ENCODE results near the gene CTSW. TPM values are rescaled to one million over a fixed set of nuclear protein-coding genes. Genes with fewer than 3 reads are reported as not detected.

The CTSW gene
- polyA plus RNA-seq, 1 of the 3 experiments (the other 2 are of a cell fraction), result 0.49 TPM

DNA sequence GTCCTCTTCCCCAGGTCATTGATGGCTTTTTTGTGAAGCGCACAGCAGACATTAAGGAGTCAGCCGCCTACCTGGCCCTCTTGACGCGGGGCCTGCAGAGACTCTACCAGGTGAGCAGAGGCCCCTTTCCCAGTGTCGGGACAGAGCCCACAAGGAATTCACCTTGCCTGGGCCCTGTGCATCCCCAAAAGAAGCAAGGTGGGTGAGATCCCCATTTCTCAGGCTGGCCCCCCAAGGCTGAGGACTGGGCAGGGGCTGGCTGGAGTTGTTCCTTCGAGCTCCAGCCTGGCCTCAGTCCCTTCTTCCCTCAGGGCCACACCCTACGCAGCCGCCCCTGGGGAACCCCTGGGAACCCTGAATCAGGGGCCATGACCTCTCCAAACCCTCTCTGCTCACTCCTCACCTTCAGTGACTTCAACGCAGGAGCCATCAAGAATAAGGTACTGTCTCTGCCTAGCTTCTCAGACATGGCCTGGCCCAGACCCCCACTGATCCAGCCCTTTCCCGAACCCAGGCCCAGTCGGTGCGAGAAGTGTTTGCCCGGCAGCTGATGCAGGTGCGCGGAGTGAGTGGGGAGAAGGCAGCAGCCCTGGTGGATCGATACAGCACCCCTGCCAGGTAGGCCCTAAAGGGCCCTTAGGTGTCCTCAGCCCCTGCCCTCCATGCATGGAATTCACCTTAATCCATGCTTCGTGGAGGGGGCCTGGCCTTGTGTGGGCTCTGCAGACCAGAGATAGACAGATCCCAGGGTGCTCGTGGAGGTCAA lies 14.7 kb upstream of the CTSW start:
- Histone ChIP-seq H3K27ac (ENCODE audit: low read depth in 2 of 2, low read length in 1 of 2) (no peak overlapping the region; a peak in 1 of 4 replicates), H3K9ac (no peak overlapping the region), H4K20me1 (ENCODE audit: insufficient read depth) (no peaks in the 10 kb centered on the region; the same call in 1 of the 2 replicates), H3K36me3 (replicated peaks in 1 of 2; ENCODE audit: control insufficient read depth in 1 of 2, insufficient read depth in 2 of 2, low read length in 1 of 2) (peaks cover 46 to 81% of the 10 kb centered on the region in 2 experiments), H2AFZ (ENCODE audit: low read depth) (no peak overlapping the region), H3K9me3 (no peaks in the 10 kb centered on the region), H3K4me2 (no peak overlapping the region), H3K79me2 (ENCODE audit: insufficient read depth) (peaks cover 45% of the 10 kb centered on the region), H3K4me1 (ENCODE audit: control insufficient read depth in 1 of 2, insufficient read depth in 2 of 2, low read depth in 1 of 2, low read length in 1 of 2) (peaks cover 10 to 18% of the 10 kb centered on the region in 2 experiments; a peak in 3 of 4 replicates), H3K9me2 (no peaks in the 10 kb centered on the region), H3K27me3 (ENCODE audit: insufficient read depth) (no peaks in the 10 kb centered on the region), H3K4me3 (ENCODE audit: low read depth in 2 of 2, low read length in 1 of 2) (no peak overlapping the region), H3F3A (replicated peaks; ENCODE audit: insufficient read depth) (peaks cover 55% of the 10 kb centered on the region)
- 93% methylated on average over 11 of the region's 18 CpGs for WGBS (ENCODE audit: low lambda C conversion rate)
- no peak for TF ChIP-seq RCOR1 (IDR thresholded peaks at IDR 0.05; ENCODE audit: low read length)
- TF ChIP-seq TAF1 (IDR thresholded peaks at IDR 0.05; ENCODE audit: borderline replicate concordance, low read depth, low read length), result no peak
- TF ChIP-seq TCF12 (IDR thresholded peaks at IDR 0.05), result no peak
- TF ChIP-seq, protein P1, sequence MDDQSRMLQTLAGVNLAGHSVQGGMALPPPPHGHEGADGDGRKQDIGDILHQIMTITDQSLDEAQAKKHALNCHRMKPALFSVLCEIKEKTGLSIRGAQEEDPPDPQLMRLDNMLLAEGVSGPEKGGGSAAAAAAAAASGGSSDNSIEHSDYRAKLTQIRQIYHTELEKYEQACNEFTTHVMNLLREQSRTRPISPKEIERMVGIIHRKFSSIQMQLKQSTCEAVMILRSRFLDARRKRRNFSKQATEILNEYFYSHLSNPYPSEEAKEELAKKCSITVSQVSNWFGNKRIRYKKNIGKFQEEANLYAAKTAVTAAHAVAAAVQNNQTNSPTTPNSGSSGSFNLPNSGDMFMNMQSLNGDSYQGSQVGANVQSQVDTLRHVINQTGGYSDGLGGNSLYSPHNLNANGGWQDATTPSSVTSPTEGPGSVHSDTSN (IDR thresholded peaks at IDR 0.05), result 0 out of 2 replicates have a peak, but pooled peaks have one; percentile 21
- TF ChIP-seq MXI1 (IDR thresholded peaks at IDR 0.05; ENCODE audit: low read depth, low read length), result no peak
- no peak for TF ChIP-seq ELF1 (IDR thresholded peaks at IDR 0.05)
- TF ChIP-seq YY1 (IDR thresholded peaks at IDR 0.05; ENCODE audit: low read depth), result no peak
- POLR2A ChIA-PET, result no interaction called here
- DNase-seq, result no peak
- CTCF ChIA-PET, result interaction anchor here (18.4 kb wide), 1 partner anchor 20 kb away, joined by 374 read pairs; the partner anchor contains the start of genes CCDC85B, CTSW and FIBP

DNA sequence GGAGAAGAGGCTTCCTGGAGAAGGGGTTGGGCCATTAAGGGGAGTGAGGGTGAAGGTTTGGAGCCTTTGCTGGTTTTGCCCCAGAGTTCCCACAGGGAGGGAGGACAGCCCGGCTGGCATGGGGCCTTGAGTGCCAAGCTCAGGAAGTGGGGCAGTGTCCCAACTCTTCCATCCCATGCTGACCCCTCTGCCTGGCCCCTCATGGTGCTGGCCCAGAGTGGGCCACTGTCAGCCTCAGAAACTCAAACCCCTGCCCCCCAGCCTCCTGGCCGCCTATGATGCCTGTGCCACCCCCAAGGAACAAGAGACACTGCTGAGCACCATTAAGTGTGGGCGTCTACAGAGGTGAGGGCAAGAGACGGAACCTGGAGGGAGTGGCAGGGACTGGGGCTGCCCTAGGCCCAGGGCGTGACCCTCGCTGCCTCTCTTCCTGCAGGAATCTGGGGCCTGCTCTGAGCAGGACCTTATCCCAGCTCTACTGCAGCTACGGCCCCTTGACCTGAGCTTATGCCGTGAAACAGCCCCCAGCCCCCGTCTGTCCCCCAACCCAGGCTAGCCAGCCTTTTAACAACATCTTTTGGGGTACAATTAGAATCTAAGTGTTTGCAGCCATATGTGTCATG lies 14.0 kb upstream of the CTSW start:
- Histone ChIP-seq H3K27me3 (ENCODE audit: insufficient read depth) (no peaks in the 10 kb centered on the region), H4K20me1 (ENCODE audit: insufficient read depth) (no peaks in the 10 kb centered on the region; the same call in 1 of the 2 replicates), H3F3A (replicated peaks; ENCODE audit: insufficient read depth) (peaks cover 55% of the 10 kb centered on the region), H3K9me3 (no peaks in the 10 kb centered on the region), H3K9ac (no peak overlapping the region), H3K4me2 (no peak overlapping the region), H3K27ac (ENCODE audit: low read depth in 2 of 2, low read length in 1 of 2) (no peak overlapping the region; a peak in 1 of 4 replicates), H3K9me2 (no peaks in the 10 kb centered on the region), H3K4me1 (ENCODE audit: control insufficient read depth in 1 of 2, insufficient read depth in 2 of 2, low read depth in 1 of 2, low read length in 1 of 2) (peaks cover 11 to 18% of the 10 kb centered on the region in 2 experiments; a peak in 3 of 4 replicates), H3K36me3 (replicated peaks in 1 of 2; ENCODE audit: control insufficient read depth in 1 of 2, insufficient read depth in 2 of 2, low read length in 1 of 2) (peaks cover 52 to 87% of the 10 kb centered on the region in 2 experiments), H2AFZ (ENCODE audit: low read depth) (no peak overlapping the region), H3K79me2 (ENCODE audit: insufficient read depth) (peaks cover 50% of the 10 kb centered on the region), H3K4me3 (ENCODE audit: low read depth in 2 of 2, low read length in 1 of 2) (no peak overlapping the region)
- WGBS (ENCODE audit: low lambda C conversion rate), result 95% methylated on average over 9 of the region's 9 CpGs
- POLR2A ChIA-PET, result interaction anchor here (0.6 to 1.5 kb wide), 3 partner anchors 11 to 19 kb away, joined by 3 to 5 read pairs (median 3); no protein-coding TSS in a partner anchor
- no peak for DNase-seq
- CTCF ChIA-PET, result interaction anchor here (1.0 to 18.4 kb wide), 2 partner anchors 20 to 51 kb away, joined by 3 to 374 read pairs; partner anchors contain the start of genes CCDC85B, CTSW and FIBP
- TF ChIP-seq EZH2phosphoT487 (IDR thresholded peaks at IDR 0.05; ENCODE audit: borderline replicate concordance, low read depth) (no peak), ELF1 (IDR thresholded peaks at IDR 0.05) (no peak), FOSL2 (IDR thresholded peaks at IDR 0.05; ENCODE audit: borderline replicate concordance, low read depth) (no peak), RXRA (IDR thresholded peaks at IDR 0.05; ENCODE audit: borderline replicate concordance, low read depth) (no peak), MEF2A (IDR thresholded peaks at IDR 0.05; ENCODE audit: borderline replicate concordance, low read depth) (no peak), NFIC (IDR thresholded peaks at IDR 0.05; ENCODE audit: borderline replicate concordance) (no peak), RFX5 (IDR thresholded peaks at IDR 0.05; ENCODE audit: low read length) (no peak), POLR2AphosphoS5 (IDR thresholded peaks at IDR 0.05; ENCODE audit: low read depth, low read length) (no peak; the same call in 1 of the 2 replicates)
- TF ChIP-seq, protein P2, sequence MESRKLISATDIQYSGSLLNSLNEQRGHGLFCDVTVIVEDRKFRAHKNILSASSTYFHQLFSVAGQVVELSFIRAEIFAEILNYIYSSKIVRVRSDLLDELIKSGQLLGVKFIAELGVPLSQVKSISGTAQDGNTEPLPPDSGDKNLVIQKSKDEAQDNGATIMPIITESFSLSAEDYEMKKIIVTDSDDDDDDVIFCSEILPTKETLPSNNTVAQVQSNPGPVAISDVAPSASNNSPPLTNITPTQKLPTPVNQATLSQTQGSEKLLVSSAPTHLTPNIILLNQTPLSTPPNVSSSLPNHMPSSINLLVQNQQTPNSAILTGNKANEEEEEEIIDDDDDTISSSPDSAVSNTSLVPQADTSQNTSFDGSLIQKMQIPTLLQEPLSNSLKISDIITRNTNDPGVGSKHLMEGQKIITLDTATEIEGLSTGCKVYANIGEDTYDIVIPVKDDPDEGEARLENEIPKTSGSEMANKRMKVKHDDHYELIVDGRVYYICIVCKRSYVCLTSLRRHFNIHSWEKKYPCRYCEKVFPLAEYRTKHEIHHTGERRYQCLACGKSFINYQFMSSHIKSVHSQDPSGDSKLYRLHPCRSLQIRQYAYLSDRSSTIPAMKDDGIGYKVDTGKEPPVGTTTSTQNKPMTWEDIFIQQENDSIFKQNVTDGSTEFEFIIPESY (IDR thresholded peaks at IDR 0.05; ENCODE audit: borderline replicate concordance, low read depth), result no peak
- TF ChIP-seq, protein P3, sequence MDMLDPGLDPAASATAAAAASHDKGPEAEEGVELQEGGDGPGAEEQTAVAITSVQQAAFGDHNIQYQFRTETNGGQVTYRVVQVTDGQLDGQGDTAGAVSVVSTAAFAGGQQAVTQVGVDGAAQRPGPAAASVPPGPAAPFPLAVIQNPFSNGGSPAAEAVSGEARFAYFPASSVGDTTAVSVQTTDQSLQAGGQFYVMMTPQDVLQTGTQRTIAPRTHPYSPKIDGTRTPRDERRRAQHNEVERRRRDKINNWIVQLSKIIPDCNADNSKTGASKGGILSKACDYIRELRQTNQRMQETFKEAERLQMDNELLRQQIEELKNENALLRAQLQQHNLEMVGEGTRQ (IDR thresholded peaks at IDR 0.05; ENCODE audit: borderline replicate concordance, low read depth, low read length), result no peak
- TF ChIP-seq, protein P4, sequence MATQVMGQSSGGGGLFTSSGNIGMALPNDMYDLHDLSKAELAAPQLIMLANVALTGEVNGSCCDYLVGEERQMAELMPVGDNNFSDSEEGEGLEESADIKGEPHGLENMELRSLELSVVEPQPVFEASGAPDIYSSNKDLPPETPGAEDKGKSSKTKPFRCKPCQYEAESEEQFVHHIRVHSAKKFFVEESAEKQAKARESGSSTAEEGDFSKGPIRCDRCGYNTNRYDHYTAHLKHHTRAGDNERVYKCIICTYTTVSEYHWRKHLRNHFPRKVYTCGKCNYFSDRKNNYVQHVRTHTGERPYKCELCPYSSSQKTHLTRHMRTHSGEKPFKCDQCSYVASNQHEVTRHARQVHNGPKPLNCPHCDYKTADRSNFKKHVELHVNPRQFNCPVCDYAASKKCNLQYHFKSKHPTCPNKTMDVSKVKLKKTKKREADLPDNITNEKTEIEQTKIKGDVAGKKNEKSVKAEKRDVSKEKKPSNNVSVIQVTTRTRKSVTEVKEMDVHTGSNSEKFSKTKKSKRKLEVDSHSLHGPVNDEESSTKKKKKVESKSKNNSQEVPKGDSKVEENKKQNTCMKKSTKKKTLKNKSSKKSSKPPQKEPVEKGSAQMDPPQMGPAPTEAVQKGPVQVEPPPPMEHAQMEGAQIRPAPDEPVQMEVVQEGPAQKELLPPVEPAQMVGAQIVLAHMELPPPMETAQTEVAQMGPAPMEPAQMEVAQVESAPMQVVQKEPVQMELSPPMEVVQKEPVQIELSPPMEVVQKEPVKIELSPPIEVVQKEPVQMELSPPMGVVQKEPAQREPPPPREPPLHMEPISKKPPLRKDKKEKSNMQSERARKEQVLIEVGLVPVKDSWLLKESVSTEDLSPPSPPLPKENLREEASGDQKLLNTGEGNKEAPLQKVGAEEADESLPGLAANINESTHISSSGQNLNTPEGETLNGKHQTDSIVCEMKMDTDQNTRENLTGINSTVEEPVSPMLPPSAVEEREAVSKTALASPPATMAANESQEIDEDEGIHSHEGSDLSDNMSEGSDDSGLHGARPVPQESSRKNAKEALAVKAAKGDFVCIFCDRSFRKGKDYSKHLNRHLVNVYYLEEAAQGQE (IDR thresholded peaks at IDR 0.05; ENCODE audit: low read depth, low read length), result no peak

Measured in SK-N-SH (cell line).